C4-2B (cell line): ENCODE measurements around the gene AP1S3.
A peak's percentile ranks its signal among the peaks of the same experiment; 100 is the strongest.

Experiments
- H3K27ac ChIP-seq: fragments of 450-650 bp; 2 replicates; pipeline ENCODE4 v1.5.1; 2017
- CTCF ChIP-seq: fragments of 450-650 bp; conservative IDR thresholded peaks from 2 replicates; pipeline ENCODE4 v1.5.1; 2017; ENCODE audit warnings: mild to moderate bottlenecking
- ZFX ChIP-seq: fragments of 450-650 bp; IDR thresholded peaks from 2 replicates; pipeline ENCODE4 v1.6.1; 2017

Gene AP1S3

GRCh38 chr2:223811757-223812156 is 25.6 kb downstream of the AP1S3 start:
- TF ChIP-seq CTCF (no peak), ZFX (no peak)
- no peak overlapping the region for H3K27ac ChIP-seq

GRCh38 chr2:223805008-223805407 is 32.4 kb downstream of the AP1S3 start:
- no peak overlapping the region for H3K27ac ChIP-seq
- TF ChIP-seq ZFX = no peak
- no peak for TF ChIP-seq CTCF

GRCh38 chr2:223801736-223802135 is 35.6 kb downstream of the AP1S3 start:
- peak overlapping the region; percentile 81 for H3K27ac ChIP-seq
- TF ChIP-seq CTCF (no peak), ZFX (no peak)

- no peak for TF ChIP-seq CTCF
- no peak for TF ChIP-seq ZFX
- peak overlapping the region; percentile 81 for H3K27ac ChIP-seq
Observed at GRCh38 chr2:223800908-223801307, 36.5 kb downstream of the AP1S3 start.

- peak overlapping the region; percentile 75 for H3K27ac ChIP-seq
- TF ChIP-seq ZFX = no peak
- peak; percentile 43 for TF ChIP-seq CTCF
Observed at GRCh38 chr2:223797811-223798721, 39.3 kb downstream of the AP1S3 start.

GRCh38 chr2:223797037-223797436 is 40.3 kb downstream of the AP1S3 start:
- no peak overlapping the region for H3K27ac ChIP-seq
- no peak for TF ChIP-seq CTCF

- H3K27ac ChIP-seq = no peak overlapping the region
- no peak for TF ChIP-seq ZFX
- no peak for TF ChIP-seq CTCF
Observed at GRCh38 chr2:223789423-223789822, 48.0 kb downstream of the AP1S3 start.
